Body of pancreas (tissue), 4 donors: ENCODE data around the gene FRAS1. TPM values are rescaled to one million over a fixed set of nuclear protein-coding genes. Genes with fewer than 3 reads are reported as not detected.

ENCODE experiments used
- ATAC-seq: fragments of 150-250 bp; one replicate; pipeline ENCODE4 v1.9.1; 2016
- DNase-seq, 4 donors: peaks; one replicate each; pipeline ENCODE4 v3.0.0-alpha.2; 2019
- H3K27ac ChIP-seq, 4 donors: fragments of 200-600 bp; sonication (generic); 1 replicate in 3 of 4; 2 replicates in 1 of 4; pipeline versions ENCODE4 v1.5.1 to v1.6.1; 2016 to 2019; ENCODE audit warnings: mild to moderate bottlenecking in 1 of 4, mixed read lengths in 1 of 4, moderate library complexity in 1 of 4
- H3K27me3 ChIP-seq, 2 donors: fragments of 200-600 bp; sonication (generic); one replicate each; pipeline ENCODE4 v1.6.0; 2016; ENCODE audit warnings: mild to moderate bottlenecking in 1 of 2
- H3K36me3 ChIP-seq, 2 donors: fragments of 200-600 bp; sonication (generic); replicated peaks in 1 of 2; 2 replicates each; pipeline ENCODE4 v1.5.1; 2016; ENCODE audit warnings: low read depth in 2 of 2; ENCODE audit not compliant: insufficient read depth in 1 of 2
- H3K4me1 ChIP-seq: fragments of 200-600 bp; sonication (generic); one replicate; pipeline ENCODE4 v1.6.0; 2016
- H3K4me3 ChIP-seq, 2 donors: fragments of 200-600 bp; sonication (generic); 1 replicate in 1 of 2; 2 replicates in 1 of 2; pipeline ENCODE4 v1.5.1; 2016 to 2019
- H3K9me3 ChIP-seq, 3 donors: fragments of 200-600 bp; sonication (generic); 1 replicate in 2 of 3; 2 replicates in 1 of 3; pipeline ENCODE4 v1.5.1; 2016
- CTCF ChIP-seq, 7 experiments: fragments of 450-650 bp in 4 of 7; fragments of 200-600 bp in 3 of 7; sonication (generic) in 3 of 7; IDR thresholded peaks; one replicate each; pipeline ENCODE4 v1.5.1; 2016 to 2019; ENCODE audit warnings: antibody characterized with exemption in 7 of 7
- POLR2A ChIP-seq, 3 donors: fragments of 450-650 bp; IDR thresholded peaks; one replicate each; pipeline ENCODE4 v1.6.1; 2016; ENCODE audit warnings: antibody characterized with exemption in 3 of 3, mild to moderate bottlenecking in 2 of 3
- WGBS, 2 donors: methylation state at CpG; one replicate each; pipeline ENCODE4 v1.1.5; 2017; 5-methylcytosine and 5-hydroxymethylcytosine counted together
- intact Hi-C: fragments of 100-400 bp; cut with DNase I; formaldehyde crosslinking; loops from one replicate; pipeline ENCODE4 v1.15.1; 2023
- total RNA-seq, 2 donors: library from RNA; depleted of rRNA; stranded (reverse); fragments of >200 nt; gene quantifications; one replicate each; pipeline ENCODE4 v1.1.0, GENCODE V29; 2016

The FRAS1 gene
- total RNA-seq, 2 donors from 2014 or later, result 22.6 to 24.4 TPM

- Histone ChIP-seq H3K27ac (no peak overlapping the region), H3K4me1 (no peaks in the 10 kb centered on the region), H3K36me3 (no peaks in the 10 kb centered on the region), H3K9me3 (no peaks in the 10 kb centered on the region), H3K4me3 (no peak overlapping the region), H3K27me3 (no peaks in the 10 kb centered on the region)
- DNase-seq (no peak), ATAC-seq (no peak)
- WGBS, 2 donors, result 53 to 62% methylated on average over 5 of the region's 5 CpGs
- TF ChIP-seq CTCF (IDR thresholded peaks at IDR 0.05) (no peak), POLR2A (IDR thresholded peaks at IDR 0.05) (no peak)
- intact Hi-C loops, result no loop called here
Measured at GRCh38 chr4:78031417-78031950, 25.6 kb upstream of the FRAS1 start.

DNA sequence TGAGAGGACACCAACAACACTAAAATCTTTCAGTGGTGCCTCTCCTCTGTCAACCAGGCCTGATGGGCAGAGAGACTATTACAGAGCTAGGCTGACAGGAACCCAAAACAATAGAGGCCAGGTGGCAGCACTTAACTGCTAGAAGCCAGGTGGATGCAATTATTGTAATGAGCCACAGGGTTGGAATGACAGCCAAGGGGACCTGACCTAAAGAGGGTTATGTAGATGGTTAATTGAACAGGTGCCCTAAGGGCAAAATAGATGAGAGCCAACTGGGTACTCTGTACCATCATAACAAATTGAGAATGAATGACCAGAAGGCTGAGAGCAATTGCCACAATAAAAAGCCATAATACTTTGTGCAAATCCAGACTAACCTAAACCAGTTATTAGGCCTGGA, 24.7 kb upstream of the FRAS1 start:
- no peak for DNase-seq
- intact Hi-C loops, result no loop called here
- Histone ChIP-seq H3K4me1 (no peaks in the 10 kb centered on the region), H3K27ac (no peak overlapping the region), H3K4me3 (no peak overlapping the region), H3K27me3 (no peaks in the 10 kb centered on the region), H3K9me3 (no peaks in the 10 kb centered on the region), H3K36me3 (no peaks in the 10 kb centered on the region)
- TF ChIP-seq POLR2A (IDR thresholded peaks at IDR 0.05), result no peak
- TF ChIP-seq CTCF (IDR thresholded peaks at IDR 0.05), result no peak
- ATAC-seq, result no peak

- Histone ChIP-seq H3K4me1 (no peaks in the 10 kb centered on the region), H3K27me3 (no peaks in the 10 kb centered on the region)
- 71 to 88% methylated on average over 1 of the region's 1 CpG for WGBS, 2 donors
Measured at GRCh38 chr4:78032929-78033328, 24.2 kb upstream of the FRAS1 start.

DNA sequence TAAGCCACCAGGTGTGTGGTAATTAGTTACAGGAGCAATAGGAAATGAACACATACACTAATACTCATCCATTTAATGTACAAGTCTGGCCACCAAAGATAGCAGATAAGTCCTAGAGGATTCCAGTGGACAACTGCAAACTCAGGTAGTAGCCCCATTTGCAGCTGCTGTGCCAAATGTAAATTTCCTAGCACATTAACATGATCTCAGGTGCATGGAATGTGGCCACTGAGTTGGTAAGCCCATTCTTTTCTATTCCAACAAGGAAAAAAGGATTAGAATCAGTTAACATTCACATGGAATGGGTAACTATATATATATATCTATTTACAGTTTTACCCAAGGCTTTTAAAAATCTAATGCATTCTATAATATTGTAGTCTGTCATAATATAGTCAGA, 23.3 kb upstream of the FRAS1 start:
- no peaks in the 10 kb centered on the region for H3K36me3 ChIP-seq
- intact Hi-C loops, result no loop called here
- no peaks in the 10 kb centered on the region for H3K27me3 ChIP-seq
- no peak overlapping the region for H3K27ac ChIP-seq
- ATAC-seq (no peak), DNase-seq (no peak)
- H3K4me3 ChIP-seq, result no peak overlapping the region
- no peaks in the 10 kb centered on the region for H3K9me3 ChIP-seq
- no peaks in the 10 kb centered on the region for H3K4me1 ChIP-seq
- no peak for TF ChIP-seq POLR2A (IDR thresholded peaks at IDR 0.05)
- no peak for TF ChIP-seq CTCF (IDR thresholded peaks at IDR 0.05)

More at GRCh38 chr4:78032929-78033328, 24.2 kb upstream of the FRAS1 start:
- no peak for ATAC-seq
- DNase-seq, result no peak
- Histone ChIP-seq H3K27ac (no peak overlapping the region), H3K9me3 (no peaks in the 10 kb centered on the region), H3K4me3 (no peak overlapping the region), H3K36me3 (no peaks in the 10 kb centered on the region)
- no peak for TF ChIP-seq POLR2A (IDR thresholded peaks at IDR 0.05)
- TF ChIP-seq CTCF (IDR thresholded peaks at IDR 0.05), result no peak
- intact Hi-C loops, result no loop called here

DNA sequence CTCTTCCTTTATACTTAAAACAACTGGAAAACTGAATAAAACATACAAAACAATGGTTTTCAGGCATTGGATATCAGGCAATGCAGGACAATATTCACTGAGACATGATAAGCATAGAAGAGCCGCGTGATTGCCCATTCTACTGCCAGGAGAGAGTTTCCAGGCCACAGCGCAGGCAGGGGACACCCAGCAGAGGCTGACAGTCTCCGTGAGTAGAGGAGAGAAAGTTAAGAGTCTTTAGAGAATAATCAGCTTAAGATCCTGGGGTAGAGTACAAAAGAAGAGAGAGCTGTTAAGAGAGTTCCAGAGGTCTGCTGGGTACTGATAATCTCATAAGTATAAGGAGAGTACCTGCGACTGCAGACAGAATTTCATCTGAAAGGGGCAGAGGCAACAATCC, 18.4 kb upstream of the FRAS1 start:
- ATAC-seq (no peak), DNase-seq (no peak)
- H3K27ac ChIP-seq, result no peak overlapping the region
- WGBS, 2 donors, result 71 to 85% methylated on average over 5 of the region's 5 CpGs
- TF ChIP-seq CTCF (IDR thresholded peaks at IDR 0.05) (no peak), POLR2A (IDR thresholded peaks at IDR 0.05) (no peak)
- no peaks in the 10 kb centered on the region for H3K27me3 ChIP-seq
- intact Hi-C loops, result no loop called here
- no peaks in the 10 kb centered on the region for H3K9me3 ChIP-seq
- H3K4me3 ChIP-seq, result no peak overlapping the region
- H3K4me1 ChIP-seq, result no peaks in the 10 kb centered on the region
- no peaks in the 10 kb centered on the region for H3K36me3 ChIP-seq
